Hepatocyte (in vitro differentiated cells): ENCODE measurements around the gene DSG1.

Source experiments
- CTCF ChIP-seq: fragments of 200-600 bp; sonication (generic); IDR thresholded peaks from 2 replicates; pipeline ENCODE4 v1.5.1; 2016; ENCODE audit warnings: antibody characterized with exemption, mild to moderate bottlenecking; ENCODE audit not compliant: poor library complexity
- EZH2 ChIP-seq: fragments of 200-600 bp; sonication (generic); IDR thresholded peaks from 2 replicates; pipeline ENCODE4 v1.6.1; 2016; ENCODE audit warnings: antibody characterized with exemption, mild to moderate bottlenecking, borderline replicate concordance
- EZH2phosphoT487 ChIP-seq: fragments of 200-600 bp; sonication (generic); IDR thresholded peaks from one replicate; pipeline ENCODE4 v1.6.1; 2018; ENCODE audit warnings: antibody characterized with exemption, mild to moderate bottlenecking, low read depth, moderate library complexity; ENCODE audit not compliant: unreplicated experiment, severe bottlenecking

GRCh38 chr18:31280502-31280901 lies 37.5 kb upstream of the DSG1 start:
- TF ChIP-seq CTCF (no peak), EZH2 (no peak), EZH2phosphoT487 (no peak)
